ENCODE results near the gene AKIP1.
"Not testable (repeated sequence)": the region's sequence is repeated elsewhere in the genome, so short reads cannot be mapped to it uniquely, and the experiment has no call there.

AKIP1 gene, protein sequence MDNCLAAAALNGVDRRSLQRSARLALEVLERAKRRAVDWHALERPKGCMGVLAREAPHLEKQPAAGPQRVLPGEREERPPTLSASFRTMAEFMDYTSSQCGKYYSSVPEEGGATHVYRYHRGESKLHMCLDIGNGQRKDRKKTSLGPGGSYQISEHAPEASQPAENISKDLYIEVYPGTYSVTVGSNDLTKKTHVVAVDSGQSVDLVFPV

GRCh38 chr11:8911029-8911823, at the start of gene AKIP1:
Gene AKIP1, plus strand, starts transcription at chr11:8911189. Its CDS starts 261 bp downstream, at chr11:8911450.
- peak; percentile 49 to 62 for DNase-seq (ENCODE audit: low read depth in 2 of 2)

DNA sequence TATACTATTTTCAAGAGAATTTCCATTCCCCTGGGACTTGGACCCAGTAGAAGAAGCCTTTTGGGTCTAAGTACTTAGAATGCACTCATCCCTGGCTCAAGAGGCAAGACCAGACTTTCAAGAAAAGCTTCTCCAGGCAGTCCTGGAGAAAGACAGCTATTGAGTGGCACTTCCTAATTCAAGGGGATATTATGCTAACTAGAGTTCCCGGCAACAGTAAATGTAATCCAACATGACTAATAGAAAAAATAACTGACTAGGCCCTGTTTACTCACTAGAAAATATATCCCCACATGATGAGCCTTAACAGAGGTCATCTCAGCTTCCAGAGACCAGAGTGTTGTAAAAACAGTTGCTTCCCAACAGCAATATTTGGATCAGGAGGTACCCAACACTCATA, 47.2 kb upstream of the AKIP1 start:
- no peak for DNase-seq (ENCODE audit: low read depth in 2 of 2)

DNA sequence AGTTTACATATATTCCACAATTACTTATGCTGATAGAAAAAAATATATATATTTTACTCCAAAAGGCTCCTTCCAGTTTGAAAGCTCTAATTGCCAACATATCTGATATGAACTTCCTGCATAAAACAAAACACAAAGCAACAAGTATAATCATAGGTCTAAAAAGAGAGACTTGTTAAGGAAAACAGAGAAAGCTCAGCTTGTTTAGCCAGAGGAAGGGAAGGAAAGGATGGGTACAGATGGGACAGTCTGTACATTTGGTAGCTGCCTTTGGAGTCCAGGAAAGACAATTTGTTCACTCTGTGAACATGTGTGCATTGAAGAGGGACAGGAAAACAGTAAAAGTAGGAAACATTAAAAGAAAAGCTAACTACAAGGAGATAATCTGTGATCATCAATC, 45.7 kb upstream of the AKIP1 start:
- DNase-seq (ENCODE audit: low read depth in 2 of 2) = no peak

DNA sequence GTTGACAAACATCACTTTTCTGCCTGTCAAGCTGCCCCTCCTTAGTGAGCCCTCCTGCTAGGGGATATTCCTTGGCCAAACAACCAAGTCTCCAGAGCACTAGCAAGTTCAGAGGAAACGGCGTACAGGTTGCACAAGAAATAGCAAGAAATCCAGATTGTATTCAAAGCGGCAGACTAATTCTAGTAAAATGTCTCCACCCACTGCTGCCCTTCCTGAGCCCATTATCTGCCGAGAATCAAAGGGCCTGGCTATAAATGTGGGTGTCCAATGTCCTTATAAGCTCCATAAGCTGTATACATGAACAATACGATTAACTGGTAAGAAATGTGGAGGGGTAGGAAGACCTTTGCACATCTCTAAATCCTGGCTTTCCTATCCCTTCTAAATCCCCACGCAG, 44.0 kb upstream of the AKIP1 start:
- DNase-seq (ENCODE audit: low read depth in 2 of 2) = no peak

- DNase-seq (ENCODE audit: low read depth in 2 of 2) = no peak
These were observed 42.9 kb upstream of the AKIP1 start for GRCh38 chr11:8867931-8868631.

GRCh38 chr11:8870411-8871170, 40.4 kb upstream of the AKIP1 start:
- DNase-seq (ENCODE audit: low read depth in 2 of 2) = no peak

GRCh38 chr11:8871171-8871775, 39.7 kb upstream of the AKIP1 start:
- no peak for DNase-seq (ENCODE audit: low read depth in 2 of 2)

- no peak for DNase-seq (ENCODE audit: low read depth in 2 of 2)
These were observed 39.0 kb upstream of the AKIP1 start for GRCh38 chr11:8871962-8872361.

DNA sequence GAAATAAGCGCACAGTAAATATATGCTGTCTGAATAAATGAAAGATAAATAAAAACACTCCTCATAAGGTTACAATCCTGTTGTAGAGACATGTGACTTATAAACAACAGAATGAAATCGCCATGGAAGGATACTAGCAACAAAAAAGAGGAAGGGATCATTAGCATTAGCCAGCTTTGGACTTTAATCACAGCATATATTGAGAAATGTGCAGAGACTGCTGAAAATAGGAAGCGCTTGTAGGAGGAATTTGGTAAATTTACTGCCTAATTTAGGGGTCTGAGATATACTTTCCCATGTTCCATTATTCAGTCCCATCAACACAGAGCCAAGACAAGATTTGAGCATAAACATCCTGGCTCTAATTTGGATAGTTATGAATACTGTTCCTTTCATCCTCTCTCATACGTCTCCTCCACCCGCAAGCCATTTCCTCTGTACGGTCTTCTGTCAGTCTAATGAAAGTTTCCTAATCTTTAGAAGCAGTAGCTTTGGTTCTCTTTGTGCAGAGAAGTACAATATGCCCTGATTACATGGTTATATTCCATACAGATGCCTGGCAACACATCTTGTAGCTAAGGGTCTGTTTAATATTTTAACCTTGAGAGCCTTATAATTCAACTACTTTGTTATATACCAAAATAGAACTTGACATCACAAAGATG, 37.1 kb upstream of the AKIP1 start:
- no peak for DNase-seq (ENCODE audit: low read depth in 2 of 2)

DNA sequence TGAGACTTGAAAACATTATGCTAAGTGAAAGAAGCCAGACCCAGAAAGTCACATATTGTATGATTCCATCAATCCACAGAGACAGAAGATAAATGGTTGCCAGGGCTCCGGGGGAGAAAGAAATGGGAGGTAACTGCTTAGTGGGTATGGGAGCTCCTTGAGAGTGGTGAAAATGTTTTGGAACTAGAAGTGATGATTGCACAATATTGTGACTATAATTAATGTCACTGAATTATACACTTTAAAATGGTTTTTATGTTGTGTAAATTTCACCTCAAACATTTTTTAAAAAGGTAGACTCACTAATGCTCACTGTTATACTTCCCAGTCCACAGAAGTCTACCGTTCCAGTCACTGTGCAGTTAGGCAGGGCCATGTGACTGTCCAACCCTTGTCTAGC, 32.2 kb upstream of the AKIP1 start:
- DNase-seq (ENCODE audit: low read depth in 2 of 2) = no peak

- not testable (repeated sequence) for DNase-seq (ENCODE audit: low read depth in 2 of 2)
These were observed 29.4 kb upstream of the AKIP1 start for GRCh38 chr11:8881585-8881984.

DNA sequence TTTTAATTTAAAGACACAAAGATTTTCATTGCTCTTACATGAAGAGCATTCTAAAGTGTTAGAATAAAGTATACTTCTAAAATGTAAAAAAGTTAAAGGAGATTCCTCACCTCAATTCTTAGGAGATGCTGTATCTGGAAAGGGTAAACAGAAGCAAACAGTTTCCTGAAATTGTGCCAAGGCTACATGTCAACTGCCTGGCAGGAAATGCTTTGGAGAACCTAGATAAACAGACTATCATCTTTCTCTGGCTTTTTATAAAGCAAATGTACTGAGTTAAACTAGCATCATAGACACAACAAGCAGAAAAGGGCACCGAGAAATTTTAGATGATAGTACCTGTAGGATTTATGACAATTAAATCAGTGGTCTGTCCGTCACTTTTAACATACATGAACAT, 24.7 kb upstream of the AKIP1 start:
- no peak for DNase-seq (ENCODE audit: low read depth in 2 of 2)

- not testable (repeated sequence) for DNase-seq (ENCODE audit: low read depth in 2 of 2)
These were observed 19.8 kb upstream of the AKIP1 start for GRCh38 chr11:8891185-8891584.

DNA sequence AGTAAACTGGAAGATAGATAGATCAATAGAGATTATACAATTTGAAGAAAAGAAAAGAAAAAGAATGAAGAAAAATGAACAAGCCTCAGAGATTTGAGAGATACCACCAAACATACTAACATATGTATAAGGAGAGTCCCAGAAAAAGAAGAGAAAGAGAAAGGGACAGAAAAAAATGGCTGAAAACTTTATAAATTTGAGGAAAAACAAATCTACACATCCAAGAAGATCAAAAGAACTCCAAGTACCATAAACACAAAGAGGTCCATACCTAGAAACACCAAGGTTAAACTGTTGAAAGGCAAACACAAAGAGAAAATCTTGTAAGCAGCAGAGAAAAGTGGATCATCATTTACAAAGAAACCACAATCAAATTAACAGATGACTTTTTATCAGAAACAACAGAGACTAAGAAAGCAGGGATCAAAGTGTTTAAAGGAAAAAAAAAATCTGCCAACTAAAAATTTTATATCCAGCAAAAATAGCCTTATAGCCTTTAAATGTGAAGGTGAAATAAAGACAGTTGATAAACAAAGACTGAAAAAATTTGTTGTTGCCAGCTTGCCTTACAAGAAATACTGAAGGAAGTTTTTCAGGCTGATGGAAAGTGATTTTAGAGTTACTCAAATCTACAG, 11.8 kb upstream of the AKIP1 start:
- DNase-seq (ENCODE audit: low read depth in 2 of 2) = no peak

DNA sequence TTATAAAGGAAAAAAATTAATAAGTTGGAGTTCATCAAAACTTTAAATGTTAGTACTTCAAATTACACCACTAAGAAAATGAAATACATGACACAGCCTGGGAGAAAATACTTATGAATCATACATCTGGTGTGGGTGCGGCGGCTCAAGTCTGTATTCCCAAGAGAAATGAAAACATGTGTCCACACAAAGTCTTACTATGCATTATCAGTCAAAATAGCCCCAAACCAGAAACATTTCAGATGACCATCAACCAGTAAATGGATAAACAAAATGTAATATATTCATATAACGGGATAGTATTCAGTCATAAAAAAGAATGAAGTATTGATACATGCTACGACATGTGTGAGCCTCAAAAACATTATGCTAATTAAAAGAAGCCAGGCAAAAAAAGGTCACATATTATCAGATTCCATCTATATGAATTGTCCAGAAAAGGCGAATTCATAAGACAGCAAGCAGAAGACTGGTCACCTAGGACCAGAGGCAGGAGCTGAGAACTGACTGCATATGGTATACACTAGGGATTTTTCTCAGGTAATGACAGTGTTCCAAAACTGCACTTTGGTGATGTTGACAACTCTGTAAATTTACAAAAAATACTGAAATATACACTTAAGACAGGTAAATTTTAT, 5.3 kb upstream of the AKIP1 start:
- DNase-seq (ENCODE audit: low read depth in 2 of 2) = no peak

DNA sequence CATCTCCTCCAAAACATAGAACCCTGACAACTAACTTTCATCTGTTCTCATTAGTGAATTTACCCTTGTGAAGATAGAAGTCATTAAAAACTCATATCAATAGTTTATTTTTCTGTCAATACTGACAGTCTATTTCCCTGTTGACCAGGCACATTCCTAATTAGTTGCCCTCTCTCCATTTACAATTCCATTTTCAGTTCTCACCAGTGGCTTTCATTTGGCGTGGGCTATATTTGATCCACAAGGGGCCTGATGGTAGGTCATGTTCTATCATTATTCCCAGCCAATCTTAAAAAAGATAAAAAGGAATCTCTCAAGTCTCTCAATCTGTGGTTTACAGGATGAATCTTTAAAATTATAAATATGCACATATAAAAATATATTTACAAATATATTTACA, 3.9 kb upstream of the AKIP1 start:
- no peak for DNase-seq (ENCODE audit: low read depth in 2 of 2)

- DNase-seq (ENCODE audit: low read depth in 2 of 2) = no peak
These were observed 2.9 kb upstream of the AKIP1 start for GRCh38 chr11:8908099-8908498.

DNA sequence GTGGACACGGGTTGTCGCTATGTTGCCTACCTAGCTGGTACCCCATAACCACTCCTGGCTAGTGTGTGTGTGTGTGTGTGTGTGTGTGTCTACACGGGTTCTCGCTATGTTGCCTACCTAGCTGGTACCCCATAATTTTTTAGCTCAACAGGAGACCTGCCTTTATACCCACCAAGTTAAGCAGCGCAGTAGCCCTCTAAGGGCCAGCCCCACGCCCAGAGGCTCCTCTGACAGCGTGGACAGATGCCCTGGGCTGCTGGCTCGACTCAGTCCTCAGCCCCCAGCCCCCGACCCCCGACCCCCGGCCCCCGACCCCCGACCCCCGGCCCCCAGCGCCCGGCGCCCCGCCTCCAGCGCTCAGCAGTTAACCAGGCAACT, 351 bp upstream of the AKIP1 start:
- DNase-seq (ENCODE audit: low read depth in 2 of 2) = no peak

GRCh38 chr11:8913961-8914660, 3.1 kb downstream of the AKIP1 start:
- no peak for DNase-seq (ENCODE audit: low read depth in 2 of 2)

- no peak for DNase-seq (ENCODE audit: low read depth in 2 of 2)
These were observed 3.7 kb downstream of the AKIP1 start for GRCh38 chr11:8914661-8915018.
